Urinary bladder (tissue), 4 donors: ENCODE measurements around the gene NR6A1. TPM values are rescaled to one million over a fixed set of nuclear protein-coding genes. Genes with fewer than 3 reads are reported as not detected.

ENCODE experiments used
- DNase-seq: peaks from one replicate; pipeline ENCODE4 v3.0.0-alpha.2; 2015; ENCODE audit errors: extremely low spot score
- H3K27ac ChIP-seq: one replicate; pipeline ENCODE4 v1.5.1; 2013; ENCODE audit warnings: low read depth, mild to moderate bottlenecking, moderate library complexity
- H3K36me3 ChIP-seq: one replicate; pipeline ENCODE4 v1.6.1; 2013; ENCODE audit warnings: mild to moderate bottlenecking, moderate library complexity; ENCODE audit not compliant: insufficient read depth
- H3K4me1 ChIP-seq: one replicate; pipeline ENCODE4 v1.6.1; 2013; ENCODE audit warnings: mild to moderate bottlenecking, moderate library complexity; ENCODE audit not compliant: insufficient read depth
- H3K4me3 ChIP-seq: one replicate; pipeline ENCODE4 v1.5.1; 2013; ENCODE audit warnings: low read depth, low read length
- WGBS: extraction: QIAGEN DNeasy Blood & Tissue Kit; methylation state at CpG from one replicate; pipeline ENCODE4 v1.1.7; 2013; 5-methylcytosine and 5-hydroxymethylcytosine counted together
- polyA plus RNA-seq: library from polyadenylated mRNA; stranded (reverse); fragments of 200-250 nt; gene quantifications from one replicate; pipeline ENCODE4 v1.2.3, GENCODE V29; 2013
- total RNA-seq: library from RNA; depleted of rRNA; stranded (reverse); fragments of >200 nt; gene quantifications from one replicate; pipeline ENCODE4 v1.2.3, GENCODE V29; 2014
- donor health status: healthy with polysubstance abuse.
- donor health status: healthy.

NR6A1 gene
- total and polyA plus RNA-seq, 2 donors = 0.29 to 1.4 TPM

DNA sequence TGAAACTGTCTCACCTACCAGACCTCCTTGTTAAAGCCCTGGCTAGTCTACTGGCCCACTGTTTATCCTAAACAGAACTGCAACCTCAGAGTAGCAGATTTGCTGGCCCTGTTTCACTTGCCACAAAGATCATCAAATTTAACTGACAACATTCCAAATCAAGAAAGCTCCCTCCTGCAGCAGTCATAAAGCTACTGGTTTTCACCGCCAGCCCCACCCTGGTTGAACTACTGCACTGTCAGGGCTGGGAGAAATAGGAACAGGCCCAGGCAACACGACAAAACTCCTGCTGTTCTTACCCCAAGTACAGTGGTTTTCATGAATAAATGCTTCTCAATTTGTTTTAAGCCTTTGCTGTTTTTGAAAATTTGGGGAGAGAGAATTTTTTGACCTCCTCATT, 63.0 kb downstream of the NR6A1 start:
- H3K27ac ChIP-seq = no peak overlapping the region
- no peak for DNase-seq
- no peak overlapping the region for H3K4me3 ChIP-seq
- no peaks in the 10 kb centered on the region for H3K4me1 ChIP-seq
- no peaks in the 10 kb centered on the region for H3K36me3 ChIP-seq
- 79% methylated on average over 2 of the region's 2 CpGs for WGBS

DNA sequence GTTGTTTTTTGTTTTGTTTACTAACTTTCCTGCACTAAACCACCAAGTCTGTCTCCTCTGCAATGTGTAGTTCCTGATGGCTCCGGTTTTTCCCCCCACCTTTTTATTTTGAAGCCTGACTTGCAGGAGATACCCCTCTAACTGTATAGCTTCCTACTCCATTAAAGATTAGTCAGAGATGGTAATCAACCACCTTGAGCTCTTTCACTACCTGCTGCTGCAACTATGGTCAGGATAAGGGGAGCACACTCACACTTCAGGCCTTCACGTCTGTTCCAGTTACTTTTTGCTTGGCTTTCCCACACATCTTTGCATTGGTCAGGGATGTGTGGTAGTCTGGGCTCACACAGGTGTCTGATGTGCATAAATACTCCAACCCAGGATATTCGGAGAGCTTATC, 63.4 kb downstream of the NR6A1 start:
- H3K4me3 ChIP-seq = no peak overlapping the region
- no peaks in the 10 kb centered on the region for H3K36me3 ChIP-seq
- no peaks in the 10 kb centered on the region for H3K4me1 ChIP-seq
- no peak for DNase-seq
- no peak overlapping the region for H3K27ac ChIP-seq
- 72% methylated on average over 3 of the region's 3 CpGs for WGBS

DNA sequence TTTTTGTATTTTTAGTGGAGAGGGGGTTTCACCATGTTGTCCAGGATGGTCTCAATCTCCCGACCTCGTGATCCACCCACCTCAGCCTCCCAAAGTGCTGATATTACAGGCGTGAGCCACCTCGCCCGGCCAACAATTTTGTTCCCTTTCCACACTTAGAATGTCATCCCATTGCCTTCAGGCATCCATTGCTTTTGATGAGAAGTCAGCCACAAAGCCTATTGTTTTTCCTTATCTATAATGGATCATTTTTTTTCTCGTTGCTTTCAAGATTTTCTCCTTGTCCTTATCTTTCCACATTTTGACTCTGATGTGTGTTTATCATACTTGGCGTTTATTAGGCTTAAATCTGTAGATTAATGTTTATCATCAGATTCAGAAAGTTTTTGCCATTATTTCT, 64.4 kb downstream of the NR6A1 start:
- Histone ChIP-seq H3K4me3 (no peak overlapping the region), H3K36me3 (no peaks in the 10 kb centered on the region), H3K4me1 (no peaks in the 10 kb centered on the region), H3K27ac (no peak overlapping the region)
- 90% methylated on average over 7 of the region's 7 CpGs for WGBS
- DNase-seq = no peak

DNA sequence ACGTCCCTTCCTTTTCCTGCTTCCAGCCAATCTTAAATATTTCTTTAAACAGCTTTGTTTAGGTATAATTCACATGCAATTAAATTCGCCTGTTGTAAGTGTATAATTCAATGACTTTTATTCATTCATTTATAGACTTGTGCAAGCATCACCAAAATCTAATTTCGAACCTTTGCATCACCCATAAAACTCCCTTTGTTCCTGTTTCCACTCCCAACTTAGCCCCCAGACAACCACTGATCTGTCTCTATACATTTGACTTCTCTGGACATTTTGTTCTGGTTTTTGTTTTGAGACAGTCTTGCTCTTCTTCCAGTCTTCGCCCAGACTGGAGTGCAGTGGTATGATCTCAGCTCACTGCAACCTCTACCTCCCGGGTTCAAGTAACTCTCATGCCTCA, 71.5 kb downstream of the NR6A1 start:
- H3K36me3 ChIP-seq = no peaks in the 10 kb centered on the region
- DNase-seq = no peak
- no peak overlapping the region for H3K4me3 ChIP-seq
- H3K4me1 ChIP-seq = no peaks in the 10 kb centered on the region
- 92% methylated on average over 5 of the region's 5 CpGs for WGBS
- H3K27ac ChIP-seq = no peak overlapping the region

GRCh38 chr9:124698265-124698664, 72.8 kb downstream of the NR6A1 start:
- no peak overlapping the region for H3K4me3 ChIP-seq
- no peaks in the 10 kb centered on the region for H3K36me3 ChIP-seq
- no peak overlapping the region for H3K27ac ChIP-seq
- H3K4me1 ChIP-seq = no peaks in the 10 kb centered on the region
- DNase-seq = no peak
- WGBS = 52% methylated on average over 6 of the region's 6 CpGs

- WGBS = 67% methylated on average over 5 of the region's 5 CpGs
Measured at GRCh38 chr9:124697326-124698200, 73.5 kb downstream of the NR6A1 start.

DNA sequence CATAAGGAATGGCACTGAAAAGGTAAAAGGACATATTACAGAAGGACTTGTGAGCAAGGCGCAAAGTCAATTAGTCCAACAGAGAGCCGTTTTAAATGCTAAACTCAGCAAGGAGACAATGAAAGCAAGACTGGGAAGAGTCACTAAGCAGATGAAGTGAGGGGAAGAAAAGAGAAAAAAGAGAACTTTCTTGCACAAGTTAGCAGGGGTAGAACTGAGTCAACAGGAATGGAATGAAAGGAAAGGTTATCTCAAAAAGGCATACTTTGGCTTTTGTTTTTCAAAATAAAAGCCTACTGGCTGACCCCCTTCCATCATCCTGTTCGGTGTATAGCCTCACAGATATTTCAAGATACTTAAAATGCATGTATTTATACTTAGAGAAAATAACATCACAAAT, 75.0 kb downstream of the NR6A1 start:
- 73% methylated on average over 3 of the region's 3 CpGs for WGBS
- DNase-seq = no peak

More at GRCh38 chr9:124697326-124698200, 73.5 kb downstream of the NR6A1 start:
- no peak overlapping the region for H3K27ac ChIP-seq
- H3K4me1 ChIP-seq = no peaks in the 10 kb centered on the region
- DNase-seq = no peak
- H3K36me3 ChIP-seq = no peaks in the 10 kb centered on the region
- no peak overlapping the region for H3K4me3 ChIP-seq

DNA sequence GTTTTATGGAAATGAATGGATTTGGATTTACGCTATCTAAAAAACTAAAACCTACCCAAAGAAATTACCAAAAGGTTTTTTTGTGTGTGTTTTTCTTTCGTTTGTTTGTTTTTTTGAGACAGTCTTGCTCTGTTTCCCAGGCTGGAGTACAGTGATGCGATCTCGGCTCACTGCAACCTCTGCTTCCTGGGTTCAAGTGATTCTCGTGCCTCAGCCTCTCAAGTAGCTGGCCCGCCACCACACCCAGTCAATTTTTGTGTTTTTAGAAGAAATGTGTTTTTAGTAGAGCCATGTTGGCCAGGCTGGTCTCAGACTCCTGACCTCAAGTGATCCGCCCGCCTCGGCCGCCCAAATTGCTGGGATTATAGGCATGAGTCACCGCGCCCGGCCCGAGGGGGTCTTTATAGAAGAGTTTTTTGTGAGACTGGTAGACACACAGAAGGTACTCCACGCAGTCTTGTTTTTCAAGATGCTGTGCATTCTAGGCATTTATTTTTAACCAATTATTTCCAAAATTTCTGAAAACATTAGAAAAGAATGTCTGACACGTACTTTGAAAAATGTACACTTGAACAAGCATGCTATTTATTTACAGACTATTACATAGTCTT, 75.7 kb downstream of the NR6A1 start:
- Histone ChIP-seq H3K4me3 (no peak overlapping the region), H3K36me3 (no peaks in the 10 kb centered on the region), H3K27ac (no peak overlapping the region), H3K4me1 (no peaks in the 10 kb centered on the region)
- DNase-seq = no peak
- 89% methylated on average over 16 of the region's 16 CpGs for WGBS

More for the DNA sequence above, 75.0 kb downstream of the NR6A1 start:
- H3K4me3 ChIP-seq = no peak overlapping the region
- H3K4me1 ChIP-seq = no peaks in the 10 kb centered on the region
- H3K27ac ChIP-seq = no peak overlapping the region
- no peaks in the 10 kb centered on the region for H3K36me3 ChIP-seq

- Histone ChIP-seq H3K27ac (no peak overlapping the region), H3K4me1 (no peaks in the 10 kb centered on the region), H3K36me3 (no peaks in the 10 kb centered on the region), H3K4me3 (no peak overlapping the region)
- no peak for DNase-seq
- WGBS = 80% methylated on average over 3 of the region's 3 CpGs
Measured at GRCh38 chr9:124694414-124695279, 76.5 kb downstream of the NR6A1 start.

GRCh38 chr9:124693403-124693802, 77.7 kb downstream of the NR6A1 start:
- no peaks in the 10 kb centered on the region for H3K4me1 ChIP-seq
- no peak for DNase-seq
- no peak overlapping the region for H3K27ac ChIP-seq
- no peaks in the 10 kb centered on the region for H3K36me3 ChIP-seq
- 93% methylated on average over 3 of the region's 3 CpGs for WGBS
- no peak overlapping the region for H3K4me3 ChIP-seq

- no peak overlapping the region for H3K4me3 ChIP-seq
- no peaks in the 10 kb centered on the region for H3K4me1 ChIP-seq
- no peak for DNase-seq
- H3K27ac ChIP-seq = no peak overlapping the region
- no peaks in the 10 kb centered on the region for H3K36me3 ChIP-seq
- 89% methylated on average over 6 of the region's 6 CpGs for WGBS
Measured at GRCh38 chr9:124688238-124688904, 82.7 kb downstream of the NR6A1 start.

- Histone ChIP-seq H3K27ac (no peak overlapping the region), H3K36me3 (no peaks in the 10 kb centered on the region), H3K4me3 (no peak overlapping the region), H3K4me1 (no peaks in the 10 kb centered on the region)
- WGBS = 98% methylated on average over 2 of the region's 2 CpGs
- DNase-seq = no peak
Measured at GRCh38 chr9:124686918-124687317, 84.2 kb downstream of the NR6A1 start.

- Histone ChIP-seq H3K4me3 (no peak overlapping the region), H3K27ac (no peak overlapping the region), H3K4me1 (no peaks in the 10 kb centered on the region), H3K36me3 (no peaks in the 10 kb centered on the region)
- 92% methylated on average over 5 of the region's 5 CpGs for WGBS
- no peak for DNase-seq
Measured at GRCh38 chr9:124685217-124685616, 85.9 kb downstream of the NR6A1 start.
